A549 treated with CORT108297 at 1 μM for 4 hours (cell line): ENCODE measurements around the gene TMEM260. TPM values are rescaled to one million over a fixed set of nuclear protein-coding genes. Genes with fewer than 3 reads are reported as not detected.

Source experiments
- total RNA-seq: library from RNA; stranded (reverse); fragments of 200-300 nt; extraction: Qiagen RNA extraction; gene quantifications from 5 replicates; pipeline ENCODE4 v1.2.3, GENCODE V29; 2022

Gene TMEM260
- total RNA-seq: 3.9 to 6.3 TPM (median 4.8 TPM) in 5 replicates

DNA sequence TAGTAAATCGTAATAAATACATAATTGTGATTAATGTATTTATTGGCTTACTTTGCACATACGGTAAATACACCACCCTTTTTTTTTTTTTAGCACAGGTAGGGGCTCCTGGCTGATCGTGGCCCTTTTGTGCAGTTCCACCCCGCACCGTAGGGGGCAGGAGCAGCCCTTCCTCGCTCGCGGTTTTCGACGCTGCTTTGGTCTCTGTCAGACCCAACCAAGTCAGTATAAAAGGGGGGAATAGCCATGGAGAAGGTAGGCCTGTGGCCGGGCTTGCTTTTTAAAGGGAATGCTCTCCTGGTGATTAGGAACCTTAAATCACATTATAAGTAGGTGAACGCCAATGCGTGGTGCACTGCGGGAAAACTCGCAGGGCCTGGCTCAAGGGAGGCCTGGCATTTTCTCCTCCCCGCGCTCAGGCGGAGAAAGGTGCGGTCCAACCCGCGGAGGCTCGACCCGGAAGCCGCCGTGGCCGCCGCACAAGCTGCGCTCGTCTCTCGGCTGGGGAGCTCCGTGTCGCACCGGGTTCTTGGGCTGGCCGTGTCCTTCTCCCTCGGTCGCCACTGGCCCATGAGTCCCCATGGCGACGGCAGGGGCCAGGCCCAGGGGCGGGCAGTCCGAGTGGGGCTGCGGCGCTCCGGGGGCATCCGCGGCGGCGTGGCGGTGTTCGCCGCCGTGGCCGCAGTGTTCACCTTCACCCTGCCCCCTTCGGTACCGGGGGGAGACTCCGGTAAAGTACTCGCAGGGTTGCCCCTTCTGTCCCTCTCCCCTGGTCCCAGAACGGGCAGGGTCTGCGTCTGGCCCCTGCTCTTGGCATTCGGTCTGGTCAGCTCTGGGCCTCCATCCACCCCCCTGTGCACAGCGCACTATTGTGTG is at the start of gene TMEM260:
TMEM260 (plus strand) TSS at position 454 of the 876 bp plus-strand sequence; CDS start at position 571, 117 bp downstream.

Other genes starting within 250 kb of the TMEM260 start
- not detected in 5 replicates for gene OTX2, start 230.7 kb downstream of the TMEM260 start, total RNA-seq